HG03060 (cell line): ENCODE measurements around the gene CEACAM16.
"Not testable (repeated sequence)": the region's sequence is repeated elsewhere in the genome, so short reads cannot be mapped to it uniquely, and the experiment has no call there.

ENCODE experiments used
- ATAC-seq: cut with Tn5 transposase; IDR thresholded peaks from one replicate; pipeline ENCODE4 v1.9.1; 2021; ENCODE audit warnings: low read depth, moderate number of reproducible peaks; ENCODE audit not compliant: unreplicated experiment

CEACAM16 gene

DNA sequence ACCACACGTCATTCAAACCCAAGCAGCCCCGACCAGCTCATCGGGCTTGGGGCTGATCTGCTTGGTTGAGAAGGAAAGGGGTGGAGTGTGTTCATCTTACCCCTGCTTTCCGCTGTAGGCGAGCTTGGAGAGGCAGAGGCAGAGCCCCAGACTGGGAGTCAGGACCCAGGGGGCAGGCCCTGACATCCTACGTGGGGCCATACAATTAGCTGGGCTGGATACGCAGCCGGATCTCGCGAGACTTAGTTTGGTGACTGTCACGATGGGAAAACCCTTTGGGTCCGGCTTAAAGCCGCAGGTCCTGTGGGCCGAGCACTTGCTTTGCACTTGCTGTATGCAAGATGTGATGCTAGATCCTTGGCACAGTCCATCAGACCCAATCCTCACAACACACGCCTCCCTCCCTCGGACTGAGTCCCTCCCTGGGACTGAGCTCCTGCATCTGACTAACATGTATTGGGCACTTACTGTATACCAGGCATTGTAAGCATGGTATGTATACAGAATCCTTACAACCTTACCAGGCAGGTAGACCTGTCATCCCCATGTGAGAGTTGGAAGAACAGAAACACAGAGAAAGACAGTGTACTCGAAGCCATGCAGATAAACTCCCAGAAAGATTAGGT lies 3.7 kb downstream of the CEACAM16 start:
- ATAC-seq = no peak

DNA sequence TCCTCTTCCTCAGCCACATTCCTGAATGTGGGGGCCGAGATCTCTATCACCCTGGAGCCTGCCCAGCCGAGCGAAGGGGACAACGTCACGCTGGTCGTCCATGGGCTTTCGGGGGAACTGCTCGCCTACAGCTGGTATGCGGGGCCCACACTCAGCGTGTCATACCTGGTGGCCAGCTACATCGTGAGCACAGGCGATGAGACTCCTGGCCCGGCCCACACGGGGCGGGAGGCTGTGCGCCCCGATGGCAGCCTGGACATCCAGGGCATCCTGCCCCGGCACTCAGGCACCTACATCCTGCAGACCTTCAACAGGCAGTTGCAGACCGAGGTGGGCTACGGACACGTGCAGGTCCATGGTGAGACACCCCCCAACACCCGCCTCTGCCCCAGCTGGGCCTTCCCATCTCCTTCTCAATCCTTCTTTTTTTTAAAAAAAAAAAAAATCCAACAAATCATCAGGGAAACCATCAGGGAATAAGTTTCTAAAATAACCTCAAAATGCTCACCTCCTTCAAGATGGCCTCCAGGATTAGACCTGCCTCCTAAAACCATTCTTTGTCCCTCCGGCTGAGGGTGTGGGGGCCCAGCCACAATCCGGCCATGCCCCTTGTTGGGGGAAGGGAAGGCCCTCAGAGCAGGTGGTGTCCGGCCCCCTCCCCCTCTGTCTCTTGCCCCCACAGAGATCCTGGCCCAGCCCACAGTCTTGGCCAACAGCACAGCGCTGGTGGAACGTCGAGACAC lies 4.6 kb downstream of the CEACAM16 start:
- no peak for ATAC-seq

DNA sequence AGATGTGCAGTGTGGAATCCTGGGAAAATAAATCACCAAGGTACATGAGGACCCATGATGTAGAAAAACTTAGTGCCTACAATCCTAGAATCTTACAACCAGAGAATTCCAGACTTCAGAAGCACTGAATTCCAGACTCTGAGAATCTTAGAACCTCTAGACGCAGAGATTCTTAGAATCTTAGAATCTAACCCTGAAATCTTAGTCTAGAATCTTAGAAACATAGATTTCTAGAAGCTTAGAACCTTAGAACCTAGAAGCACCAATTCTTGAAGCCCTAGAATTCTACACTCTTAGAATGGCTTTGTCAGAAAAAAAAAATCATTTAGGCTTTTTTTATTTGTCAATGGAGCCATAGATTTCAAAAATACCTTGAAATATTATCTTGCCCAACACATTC lies 6.0 kb downstream of the CEACAM16 start:
- ATAC-seq = no peak

DNA sequence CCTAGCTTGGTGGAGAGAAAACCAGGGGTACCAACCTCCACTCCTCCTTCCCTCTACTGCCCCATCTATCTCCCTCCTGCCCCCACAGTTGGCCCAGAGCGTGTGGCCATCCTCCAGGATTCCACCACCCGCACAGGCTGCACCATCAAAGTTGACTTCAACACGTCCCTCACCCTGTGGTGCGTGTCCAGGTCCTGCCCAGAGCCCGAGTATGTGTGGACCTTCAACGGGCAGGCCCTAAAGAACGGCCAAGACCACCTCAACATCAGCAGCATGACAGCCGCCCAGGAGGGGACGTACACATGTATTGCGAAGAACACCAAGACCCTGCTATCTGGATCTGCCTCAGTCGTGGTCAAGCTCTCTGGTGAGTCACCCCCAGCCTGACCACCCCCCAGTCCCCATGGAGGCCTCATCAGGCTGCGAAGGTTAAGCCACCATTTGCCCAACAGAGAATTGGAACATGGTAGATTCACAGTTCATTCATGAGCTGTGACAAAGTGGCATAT lies 6.6 kb downstream of the CEACAM16 start:
- ATAC-seq = no peak

DNA sequence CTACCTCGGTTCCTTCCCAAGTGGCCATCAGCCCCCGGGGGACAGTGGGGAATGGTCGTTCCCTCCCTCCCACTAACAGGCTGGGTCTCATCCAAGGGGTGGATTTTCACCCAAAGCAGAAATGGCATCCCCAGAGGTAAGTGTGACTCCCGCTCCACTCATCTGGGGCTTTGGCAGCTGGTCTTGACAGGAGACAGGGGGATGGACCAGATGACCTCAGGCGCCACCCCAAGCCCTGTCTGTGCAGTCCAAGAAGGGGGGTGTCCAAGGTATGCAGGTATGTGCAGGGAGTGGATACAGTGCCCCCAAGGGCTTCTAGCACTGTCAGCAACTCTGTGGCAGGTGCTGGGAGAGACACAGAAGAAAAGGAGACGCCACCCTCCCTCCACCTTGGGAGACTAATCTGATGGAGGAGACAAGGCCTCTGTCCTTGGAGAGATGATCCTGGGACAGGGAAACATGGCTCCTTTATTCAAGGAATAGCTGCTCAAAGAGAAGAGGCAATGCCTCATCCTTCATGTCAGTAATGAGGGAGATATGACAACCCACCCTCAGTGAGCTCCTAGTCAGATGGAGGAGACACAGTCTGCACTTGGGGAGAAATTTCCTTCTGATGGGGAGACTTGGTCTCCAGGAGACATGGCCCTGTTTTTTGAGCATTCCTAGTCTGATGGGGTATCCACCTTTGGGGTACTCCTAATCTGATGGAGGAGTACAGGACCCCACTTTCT lies 7.7 kb downstream of the CEACAM16 start:
- no peak for ATAC-seq

DNA sequence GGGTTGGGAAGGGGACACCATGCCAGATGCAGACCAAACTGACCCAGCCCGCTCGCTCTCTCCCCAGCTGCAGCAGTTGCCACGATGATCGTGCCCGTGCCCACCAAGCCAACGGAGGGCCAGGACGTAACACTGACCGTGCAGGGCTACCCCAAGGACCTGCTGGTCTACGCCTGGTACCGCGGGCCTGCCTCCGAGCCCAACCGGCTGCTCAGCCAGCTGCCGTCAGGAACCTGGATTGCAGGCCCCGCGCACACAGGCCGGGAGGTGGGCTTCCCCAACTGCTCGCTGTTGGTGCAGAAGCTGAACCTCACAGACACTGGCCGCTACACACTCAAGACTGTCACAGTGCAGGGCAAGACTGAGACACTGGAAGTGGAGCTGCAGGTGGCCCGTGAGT lies 8.8 kb downstream of the CEACAM16 start:
- no peak for ATAC-seq

DNA sequence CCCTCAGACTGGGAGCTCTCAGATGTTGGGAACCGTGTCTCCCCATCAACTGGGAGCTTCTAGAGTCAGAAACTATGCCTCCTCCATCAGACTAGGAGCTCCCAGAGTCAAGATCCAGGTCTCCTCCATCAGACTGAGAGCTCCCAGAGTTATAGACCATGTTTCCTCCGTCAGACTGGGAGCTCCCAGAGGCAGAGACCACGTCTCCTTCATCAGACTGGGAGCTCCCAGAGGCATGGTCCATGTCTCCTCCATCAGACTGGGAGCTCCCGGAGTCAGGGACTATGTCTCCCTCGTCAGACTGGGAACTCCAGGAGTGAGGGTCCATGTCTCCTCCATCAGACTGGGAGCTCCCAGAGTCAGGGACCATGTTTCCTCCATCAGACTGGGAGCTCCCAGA lies 10.0 kb downstream of the CEACAM16 start:
- ATAC-seq = no peak

DNA sequence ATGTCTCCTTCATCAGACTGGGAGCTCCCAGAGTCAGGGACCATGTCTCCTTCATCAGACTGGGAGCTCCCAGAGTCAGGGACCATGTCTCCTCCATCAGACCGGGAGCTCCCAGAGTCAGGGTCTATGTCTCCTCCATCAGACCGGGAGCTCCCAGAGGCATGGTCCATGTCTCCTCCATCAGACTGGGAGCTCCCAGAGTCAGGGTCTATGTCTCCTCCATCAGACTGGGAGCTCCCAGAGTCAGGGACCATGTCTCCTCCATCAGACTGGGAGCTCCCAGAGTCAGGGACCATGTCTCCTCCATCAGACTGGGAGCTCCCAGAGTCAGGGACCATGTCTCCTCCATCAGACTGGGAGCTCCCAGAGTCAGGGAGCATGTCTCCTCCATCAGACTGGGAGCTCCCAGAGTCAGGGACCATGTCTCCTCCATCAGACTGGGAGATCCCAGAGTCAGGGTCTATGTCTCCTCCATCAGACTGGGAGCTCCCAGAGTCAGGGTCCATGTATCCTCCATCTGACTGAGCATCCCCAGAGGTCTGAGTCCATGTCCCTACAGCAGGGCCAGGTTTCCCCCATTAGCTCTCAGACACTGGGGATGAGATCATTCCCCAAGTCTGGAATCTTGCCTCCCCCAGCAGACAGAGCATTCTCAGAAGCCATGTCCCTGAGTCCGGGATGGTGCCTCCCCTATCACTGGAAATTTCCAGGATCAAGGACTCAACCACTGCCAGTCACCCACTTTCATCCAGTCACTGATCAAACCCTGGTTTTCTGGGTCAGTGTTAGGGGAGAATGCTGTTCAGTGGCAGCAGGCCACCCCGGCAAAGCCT lies 10.7 kb downstream of the CEACAM16 start:
- ATAC-seq = not testable (repeated sequence)

DNA sequence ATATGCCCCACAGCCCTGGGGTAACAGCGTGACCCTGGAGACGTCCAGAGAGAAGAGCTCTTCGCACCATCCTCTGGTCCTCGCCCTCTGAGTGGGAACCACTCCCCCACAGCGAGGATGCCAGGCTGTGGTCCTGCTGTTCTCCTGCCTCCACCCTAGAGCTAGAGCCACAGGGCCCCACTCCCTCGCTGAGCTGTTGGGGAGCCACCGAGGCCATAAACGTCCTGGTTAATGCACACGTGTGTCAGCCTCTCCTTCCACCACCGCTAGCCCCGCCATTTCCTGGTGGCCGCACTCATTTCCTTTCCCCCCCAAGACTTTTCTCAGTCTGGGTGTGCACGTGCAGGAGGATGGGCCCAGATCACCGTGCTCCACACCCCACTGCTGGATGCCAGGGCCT lies 11.5 kb downstream of the CEACAM16 start:
- ATAC-seq = no peak

DNA sequence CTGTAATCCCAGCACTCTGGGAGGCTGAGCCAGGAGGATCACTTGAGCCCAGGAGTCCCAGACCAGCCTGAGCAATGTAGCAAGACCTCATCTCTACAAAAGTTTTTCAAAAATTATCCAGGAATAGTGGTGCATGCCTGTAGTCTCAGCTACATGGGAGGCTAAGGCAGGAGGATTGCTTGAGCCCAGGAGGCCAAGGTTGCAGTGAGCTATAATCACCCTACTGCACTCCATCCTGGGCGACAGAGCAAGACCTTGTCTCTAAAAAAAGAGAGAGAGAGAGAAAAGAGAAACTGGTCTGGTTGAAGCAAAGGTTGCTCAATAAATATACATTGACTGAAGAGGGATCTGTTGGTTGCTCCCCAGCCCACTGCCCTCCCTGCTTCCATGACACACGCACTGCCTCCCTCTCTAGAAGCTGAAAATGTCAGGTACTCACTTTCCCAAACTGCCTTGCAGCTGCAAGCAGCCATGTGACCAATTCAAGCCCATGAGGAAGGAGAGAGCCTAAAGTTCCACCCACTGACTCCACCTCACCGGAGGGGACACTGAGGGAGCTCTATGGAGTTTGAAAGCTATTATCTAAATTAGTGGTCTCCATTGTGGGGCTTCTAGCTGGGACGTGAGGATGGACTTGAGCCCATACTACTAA lies 14.0 kb downstream of the CEACAM16 start:
- no peak for ATAC-seq

DNA sequence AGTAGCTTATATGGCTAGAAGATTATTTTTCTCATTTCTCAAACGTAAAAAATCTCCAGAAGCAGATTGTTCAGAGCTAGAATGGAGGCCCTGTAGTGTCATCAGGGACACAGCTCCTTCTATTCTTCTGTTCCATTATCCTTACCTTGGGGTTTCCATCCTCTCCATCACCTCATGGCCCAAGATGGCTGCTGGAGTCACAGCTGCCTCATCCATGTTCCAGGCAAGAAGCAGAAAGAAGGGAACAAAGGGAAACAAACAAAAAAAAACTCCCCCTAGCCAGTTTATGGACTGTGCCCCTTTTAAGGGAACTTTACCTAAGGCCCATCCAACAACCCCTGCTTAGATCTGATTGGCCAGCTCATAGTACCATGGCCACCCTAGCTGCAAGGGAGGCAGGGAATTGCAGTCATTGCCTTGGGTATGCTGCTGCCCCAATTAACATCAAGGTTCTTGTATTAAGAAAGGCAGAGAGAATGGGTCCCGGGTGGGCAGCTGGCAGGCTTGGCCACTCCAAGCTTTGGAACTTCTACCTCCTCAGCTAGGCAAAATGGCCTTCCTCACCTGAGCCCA lies 15.7 kb downstream of the CEACAM16 start:
- ATAC-seq = no peak

DNA sequence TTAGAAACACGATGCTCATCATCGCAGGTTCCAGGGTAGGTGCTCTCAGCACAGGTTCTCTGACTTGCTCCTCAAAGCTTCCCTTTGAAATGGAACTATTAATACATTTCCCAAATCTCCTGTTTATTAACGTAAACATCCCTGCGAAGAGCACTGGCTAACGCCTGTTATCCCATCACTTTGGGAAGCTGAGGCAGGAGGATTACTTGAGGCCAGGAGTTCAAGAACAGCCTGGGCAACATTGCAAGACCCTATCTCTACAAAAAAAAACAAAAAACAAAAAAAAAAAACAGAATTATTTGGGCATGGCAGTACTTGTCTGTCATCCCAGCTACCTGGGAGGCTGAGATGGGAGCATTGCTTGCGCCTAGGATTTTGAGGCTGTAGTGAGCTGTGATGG lies 18.7 kb downstream of the CEACAM16 start:
- ATAC-seq = no peak

DNA sequence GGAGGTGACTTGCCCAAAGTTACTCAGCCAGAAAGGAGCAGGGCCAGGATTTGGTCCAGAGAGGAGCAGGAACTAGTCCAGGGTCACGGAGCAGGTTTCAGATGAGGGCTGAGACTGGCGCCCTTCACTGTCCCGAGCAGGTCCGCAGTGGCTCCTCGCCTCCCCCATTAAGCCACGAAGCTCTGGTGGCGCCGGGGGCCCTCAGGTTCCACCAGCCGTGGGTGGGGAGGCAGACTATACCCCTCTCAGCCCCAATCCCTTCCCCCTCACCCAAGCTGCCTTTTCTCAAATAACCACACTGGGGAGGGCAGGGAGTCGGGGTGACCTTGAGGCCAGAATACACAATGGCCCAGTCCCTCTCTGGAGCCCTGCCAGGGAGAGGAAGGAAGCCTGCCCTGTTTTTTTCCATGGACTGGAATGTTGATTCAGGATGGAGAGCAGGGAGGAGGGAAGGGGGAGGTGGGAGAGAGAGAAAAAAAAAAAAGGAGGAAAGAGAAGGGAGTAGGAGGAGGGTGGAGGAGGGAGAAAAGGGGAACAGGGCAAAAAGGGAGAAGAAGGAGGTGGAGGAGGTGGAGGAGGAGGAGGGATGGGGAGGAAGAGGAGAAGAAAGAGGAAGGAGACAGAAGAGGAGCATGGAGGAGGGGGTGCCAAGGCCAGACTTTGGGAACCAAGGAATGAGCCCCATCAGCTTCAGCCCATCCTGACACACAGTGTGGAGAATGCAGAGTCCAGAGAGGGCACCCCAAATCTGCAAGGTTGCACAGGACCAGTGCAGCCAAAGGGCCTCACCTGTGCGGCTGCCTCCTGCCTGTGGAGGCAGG lies 19.7 kb downstream of the CEACAM16 start:
- no peak for ATAC-seq

DNA sequence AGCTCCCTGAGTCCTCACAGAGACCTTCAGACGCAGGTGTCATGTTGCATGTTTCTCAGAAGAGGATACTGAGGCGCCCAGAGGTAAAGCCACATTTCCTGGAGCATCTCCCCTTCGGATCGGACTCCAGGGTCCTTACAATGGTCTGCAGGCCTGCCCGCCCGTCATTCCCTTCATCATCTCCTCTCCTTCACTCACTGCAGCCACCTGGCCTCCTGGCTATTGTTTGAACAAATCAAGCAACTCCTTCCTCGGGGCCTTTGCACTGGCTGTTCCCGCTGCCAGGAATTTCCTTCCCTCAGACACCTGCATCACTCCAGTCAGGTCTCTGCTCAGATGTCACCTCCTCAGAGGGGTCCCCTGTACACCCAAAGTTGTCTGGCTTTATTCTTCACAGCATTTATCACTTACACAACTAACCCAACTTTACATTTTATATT lies 20.3 kb downstream of the CEACAM16 start:
- no peak for ATAC-seq

DNA sequence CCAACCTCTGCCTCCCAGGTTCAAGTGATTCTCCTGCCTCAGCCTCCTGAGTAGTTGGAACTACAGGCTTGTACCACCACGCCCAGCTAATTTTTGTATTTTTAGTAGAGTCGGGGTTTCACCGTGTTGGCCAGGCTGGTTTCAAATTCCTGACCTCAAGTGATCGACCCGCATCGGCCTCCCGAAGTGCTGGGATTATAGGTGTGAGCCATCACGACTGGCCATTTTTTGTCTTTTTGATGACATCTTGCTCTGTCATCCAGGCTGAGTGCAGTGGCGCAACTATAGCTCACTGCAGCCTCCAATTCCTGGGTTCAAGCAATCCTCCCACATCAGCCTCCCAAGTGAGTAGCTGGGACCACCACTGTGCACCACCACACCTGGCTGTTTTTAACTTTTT lies 21.4 kb downstream of the CEACAM16 start:
- ATAC-seq = not testable (repeated sequence)

DNA sequence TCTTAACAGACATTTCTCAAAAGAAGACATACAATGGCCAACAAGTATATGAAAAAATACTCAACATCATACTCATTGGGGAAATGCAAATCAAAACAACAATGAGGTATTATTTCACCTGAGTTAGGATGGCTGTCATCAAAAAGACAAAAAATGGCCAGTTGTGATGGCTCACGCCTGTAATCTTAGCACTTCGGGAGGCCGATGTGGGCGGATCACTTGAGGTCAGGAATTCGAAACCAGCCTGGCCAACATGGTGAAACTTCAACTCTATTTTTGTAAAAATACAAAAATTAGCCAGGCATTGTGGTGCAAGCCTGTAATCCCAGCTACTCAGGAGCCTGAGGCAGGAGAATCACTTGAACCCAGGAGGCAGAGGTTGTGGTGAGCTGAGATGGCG lies 22.0 kb downstream of the CEACAM16 start:
- ATAC-seq = no peak

DNA sequence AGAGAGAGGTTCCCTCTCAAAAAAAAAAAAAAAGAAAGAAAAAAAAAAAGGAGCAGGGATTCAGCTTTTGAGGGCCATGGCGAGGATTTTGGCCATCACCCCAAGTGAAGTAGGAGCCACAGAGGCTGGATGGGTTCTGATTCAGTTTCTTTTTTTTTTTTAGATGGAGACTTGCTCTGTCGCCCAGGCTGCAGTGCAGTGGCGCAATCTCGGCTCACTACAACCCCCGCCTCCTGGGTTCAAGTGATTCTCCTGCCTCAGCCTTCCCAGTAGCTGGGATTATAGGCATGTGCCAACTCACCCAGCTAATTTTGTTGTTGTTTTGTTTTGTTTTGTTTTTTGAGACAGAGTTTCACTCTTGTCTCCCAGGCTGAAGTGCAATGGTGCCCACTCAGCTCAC lies 22.4 kb downstream of the CEACAM16 start:
- ATAC-seq = not testable (repeated sequence)

DNA sequence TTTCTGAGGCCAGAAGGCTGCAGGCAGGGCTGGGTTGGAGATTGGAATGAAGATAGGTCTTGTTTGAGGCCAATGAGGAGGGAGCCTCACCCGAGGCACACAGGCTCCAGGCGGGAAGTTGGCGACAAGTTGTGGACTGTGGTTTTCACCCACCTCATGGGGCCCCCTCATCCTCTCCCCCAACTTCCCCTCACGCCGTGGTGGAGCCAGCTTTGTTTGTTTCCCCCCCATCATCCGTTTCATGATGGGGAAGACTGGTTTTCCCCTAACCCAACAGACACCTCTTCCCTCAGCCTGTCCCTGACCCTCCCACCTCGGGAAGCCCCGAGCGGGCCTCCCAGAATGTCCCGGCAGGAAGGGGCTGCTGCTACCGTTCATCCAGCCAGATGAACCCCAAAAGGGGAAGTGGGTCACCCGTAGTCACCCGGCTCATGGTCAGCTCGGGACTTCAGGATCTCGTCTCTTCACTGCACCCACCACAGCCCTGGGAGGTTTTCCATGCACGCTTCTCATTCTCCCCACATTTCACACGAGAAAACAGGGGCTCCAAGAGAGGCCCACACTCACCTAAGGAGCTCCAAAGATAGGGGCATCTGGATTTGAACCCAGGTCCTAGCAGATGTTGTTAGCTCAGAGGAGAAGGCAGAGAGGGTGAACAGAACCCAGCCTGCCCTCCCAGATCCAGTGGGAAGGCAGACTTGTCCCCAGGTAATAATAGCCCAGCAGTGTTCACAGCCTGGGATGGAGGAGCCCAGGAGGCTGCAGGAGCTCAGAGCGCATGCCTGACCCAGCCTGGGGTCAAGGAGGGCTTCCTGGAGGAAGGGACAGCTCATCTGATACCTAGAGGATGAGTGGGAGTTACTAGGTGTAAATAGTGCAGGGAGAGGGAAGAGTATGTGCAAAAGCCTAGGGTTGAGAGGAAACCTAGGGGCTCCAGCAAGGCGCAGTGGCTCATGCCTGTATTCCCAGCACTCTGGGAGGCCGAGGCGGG lies 23.5 kb downstream of the CEACAM16 start:
- no peak for ATAC-seq
